Fibroblast of lung (primary cell): ENCODE data around the gene SPOCK1. TPM values are rescaled to one million over a fixed set of nuclear protein-coding genes. Genes with fewer than 3 reads are reported as not detected.

ENCODE experiments used
- DNase-seq, 2 donors: peaks; one replicate each; pipeline versions ENCODE4 v3.0.0 to v3.0.0-alpha.2; 2010; ENCODE audit warnings: low read depth in 2 of 2
- H2AFZ ChIP-seq: 2 replicates; pipeline ENCODE4 v1.5.1; 2012; ENCODE audit warnings: low read length, control low read depth, inconsistent platforms
- H3K27ac ChIP-seq: 2 replicates; pipeline ENCODE4 v1.5.1; 2011; ENCODE audit warnings: low read length, control low read depth; ENCODE audit not compliant: insufficient read depth
- H3K27me3 ChIP-seq: 2 replicates; pipeline ENCODE4 v1.5.1; 2011; ENCODE audit warnings: mild to moderate bottlenecking, low read length; ENCODE audit not compliant: control insufficient read depth, insufficient read depth
- H3K36me3 ChIP-seq: 2 replicates; pipeline ENCODE4 v1.5.1; 2011; ENCODE audit warnings: low read length; ENCODE audit not compliant: control insufficient read depth, insufficient read depth
- H3K4me1 ChIP-seq: 2 replicates; pipeline ENCODE4 v1.5.1; 2011; ENCODE audit warnings: low read length; ENCODE audit not compliant: control insufficient read depth, insufficient read depth; ENCODE audit errors: extremely low read depth
- H3K4me2 ChIP-seq: 2 replicates; pipeline ENCODE4 v1.5.1; 2011; ENCODE audit warnings: low read length, control low read depth; ENCODE audit not compliant: insufficient read depth; ENCODE audit errors: extremely low read depth
- H3K4me3 ChIP-seq, 4 experiments: fragments of 200-600 bp in 1 of 4; sonication (generic) in 1 of 4; replicated peaks in 1 of 4; 2 replicates each; pipeline ENCODE4 v1.5.1; 2011 to 2016; ENCODE audit warnings: low read length in 4 of 4, low read depth in 3 of 4, mild to moderate bottlenecking in 3 of 4, control low read depth in 2 of 4, inconsistent platforms in 1 of 4, mixed read lengths in 1 of 4; ENCODE audit not compliant: insufficient read depth in 1 of 4; ENCODE audit errors: control extremely low read depth in 1 of 4
- H3K79me2 ChIP-seq: 2 replicates; pipeline ENCODE4 v1.5.1; 2012; ENCODE audit warnings: mild to moderate bottlenecking, low read length, inconsistent platforms; ENCODE audit not compliant: control insufficient read depth, insufficient read depth
- H3K9ac ChIP-seq: 2 replicates; pipeline ENCODE4 v1.5.1; 2011; ENCODE audit warnings: mild to moderate bottlenecking, low read length, control low read depth; ENCODE audit not compliant: insufficient read depth
- H3K9me3 ChIP-seq: 2 replicates; pipeline ENCODE4 v1.5.1; 2012; ENCODE audit warnings: low read depth, low read length; ENCODE audit not compliant: control insufficient read depth, insufficient read depth
- H4K20me1 ChIP-seq: 2 replicates; pipeline ENCODE4 v1.5.1; 2011; ENCODE audit warnings: low read length; ENCODE audit not compliant: control insufficient read depth, insufficient read depth; ENCODE audit errors: extremely low read depth
- EZH2 ChIP-seq: IDR thresholded peaks from 2 replicates; pipeline ENCODE4 v1.5.1; 2012; ENCODE audit warnings: low read length, control low read depth, mild to moderate bottlenecking; ENCODE audit errors: missing control alignments
- polyA plus RNA-seq, 2 donors: library from polyadenylated mRNA; depleted of rRNA in 1 of 2; stranded (reverse) in 1 of 2; unstranded in 1 of 2; fragments of >200 nt; gene quantifications; 2 replicates each; pipeline ENCODE4 v1.2.1, GENCODE V29; 2011 to 2012; ENCODE audit warnings: missing spikeins in 1 of 2
- total RNA-seq: library from RNA; depleted of rRNA; stranded (reverse); fragments of >200 nt; gene quantifications from 2 replicates; pipeline ENCODE4 v1.2.1, GENCODE V29; 2014
- TF ChIP-seq, protein P1 (sequence below), 2 donors: IDR thresholded peaks in 1 of 2; conservative IDR thresholded peaks in 1 of 2; 1 replicate in 1 of 2; 2 replicates in 1 of 2; pipeline ENCODE4 v1.5.1; 2011 to 2012; ENCODE audit warnings: low read length in 2 of 2, control low read depth in 1 of 2, inconsistent platforms in 1 of 2, low read depth in 1 of 2, mild to moderate bottlenecking in 1 of 2

Gene SPOCK1
- total and polyA plus RNA-seq, 2 donors (not counting 1 experiment from before 2014, with no cell fraction given) = 11.1 to 34.9 TPM

DNA sequence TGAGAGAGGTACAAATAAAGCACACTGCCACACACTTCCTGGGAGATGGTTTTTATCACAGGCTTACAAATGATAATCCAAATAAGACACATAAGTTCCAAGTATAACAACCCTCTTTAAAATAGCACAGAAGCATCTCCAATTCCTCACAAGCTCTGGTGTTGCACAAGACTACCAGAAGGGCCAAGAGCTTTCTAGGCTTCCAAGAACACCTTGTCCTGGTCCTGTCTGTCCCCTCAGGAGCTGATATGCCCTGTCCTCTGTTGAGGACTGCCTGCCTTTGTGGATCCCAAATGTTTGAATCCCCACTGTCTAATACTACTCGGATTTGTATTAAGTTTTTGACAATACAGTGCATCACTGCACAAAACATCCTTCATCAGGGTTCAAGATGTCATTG lies 110.1 kb downstream of the SPOCK1 start:
- no peak overlapping the region for H2AFZ ChIP-seq
- no peaks in the 10 kb centered on the region for H3K9me3 ChIP-seq
- H3K4me3 ChIP-seq = no peak overlapping the region
- no peak overlapping the region for H3K4me2 ChIP-seq
- no peak overlapping the region for H3K9ac ChIP-seq
- H3K27me3 ChIP-seq = no peaks in the 10 kb centered on the region
- no peak for DNase-seq
- H3K4me1 ChIP-seq = no peaks in the 10 kb centered on the region
- no peak overlapping the region for H3K27ac ChIP-seq
- no peaks in the 10 kb centered on the region for H4K20me1 ChIP-seq
- H3K79me2 ChIP-seq = no peaks in the 10 kb centered on the region
- no peaks in the 10 kb centered on the region for H3K36me3 ChIP-seq
- TF ChIP-seq, protein P1, sequence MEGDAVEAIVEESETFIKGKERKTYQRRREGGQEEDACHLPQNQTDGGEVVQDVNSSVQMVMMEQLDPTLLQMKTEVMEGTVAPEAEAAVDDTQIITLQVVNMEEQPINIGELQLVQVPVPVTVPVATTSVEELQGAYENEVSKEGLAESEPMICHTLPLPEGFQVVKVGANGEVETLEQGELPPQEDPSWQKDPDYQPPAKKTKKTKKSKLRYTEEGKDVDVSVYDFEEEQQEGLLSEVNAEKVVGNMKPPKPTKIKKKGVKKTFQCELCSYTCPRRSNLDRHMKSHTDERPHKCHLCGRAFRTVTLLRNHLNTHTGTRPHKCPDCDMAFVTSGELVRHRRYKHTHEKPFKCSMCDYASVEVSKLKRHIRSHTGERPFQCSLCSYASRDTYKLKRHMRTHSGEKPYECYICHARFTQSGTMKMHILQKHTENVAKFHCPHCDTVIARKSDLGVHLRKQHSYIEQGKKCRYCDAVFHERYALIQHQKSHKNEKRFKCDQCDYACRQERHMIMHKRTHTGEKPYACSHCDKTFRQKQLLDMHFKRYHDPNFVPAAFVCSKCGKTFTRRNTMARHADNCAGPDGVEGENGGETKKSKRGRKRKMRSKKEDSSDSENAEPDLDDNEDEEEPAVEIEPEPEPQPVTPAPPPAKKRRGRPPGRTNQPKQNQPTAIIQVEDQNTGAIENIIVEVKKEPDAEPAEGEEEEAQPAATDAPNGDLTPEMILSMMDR (conservative IDR thresholded peaks at IDR 0.05 in 1 of 2, IDR thresholded peaks at IDR 0.05 in 1 of 2; ENCODE audit: low read depth in 1 of 2, low read length in 2 of 2) = no peak
- no peak for TF ChIP-seq EZH2

DNA sequence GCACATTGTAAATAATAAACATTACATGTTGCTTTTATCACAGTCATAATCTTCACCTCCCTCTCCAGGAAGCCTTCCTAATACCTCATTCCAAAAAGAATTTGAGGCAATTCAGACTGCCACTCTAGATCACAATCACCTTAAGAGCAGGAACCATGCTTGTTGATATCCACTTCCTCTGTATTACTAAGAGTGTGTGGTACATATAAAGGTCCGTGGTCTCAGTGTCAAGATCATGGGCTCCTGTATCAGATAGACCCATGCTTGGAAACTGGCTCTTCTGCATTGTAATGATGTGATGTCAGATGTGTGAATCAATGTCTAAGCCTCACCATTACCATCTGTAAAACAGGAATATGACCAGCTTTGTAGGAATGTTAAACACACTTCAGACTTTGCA lies 114.1 kb downstream of the SPOCK1 start:
- Histone ChIP-seq H3K79me2 (no peaks in the 10 kb centered on the region), H4K20me1 (no peaks in the 10 kb centered on the region), H3K4me2 (no peak overlapping the region), H3K4me3 (no peak overlapping the region), H3K27me3 (no peaks in the 10 kb centered on the region), H3K36me3 (no peaks in the 10 kb centered on the region), H2AFZ (no peak overlapping the region), H3K4me1 (no peaks in the 10 kb centered on the region), H3K9ac (no peak overlapping the region), H3K9me3 (no peaks in the 10 kb centered on the region), H3K27ac (no peak overlapping the region)
- TF ChIP-seq, protein P1 (conservative IDR thresholded peaks at IDR 0.05 in 1 of 2, IDR thresholded peaks at IDR 0.05 in 1 of 2; ENCODE audit: low read depth in 1 of 2, low read length in 2 of 2) = no peak
- no peak for TF ChIP-seq EZH2
- no peak for DNase-seq

DNA sequence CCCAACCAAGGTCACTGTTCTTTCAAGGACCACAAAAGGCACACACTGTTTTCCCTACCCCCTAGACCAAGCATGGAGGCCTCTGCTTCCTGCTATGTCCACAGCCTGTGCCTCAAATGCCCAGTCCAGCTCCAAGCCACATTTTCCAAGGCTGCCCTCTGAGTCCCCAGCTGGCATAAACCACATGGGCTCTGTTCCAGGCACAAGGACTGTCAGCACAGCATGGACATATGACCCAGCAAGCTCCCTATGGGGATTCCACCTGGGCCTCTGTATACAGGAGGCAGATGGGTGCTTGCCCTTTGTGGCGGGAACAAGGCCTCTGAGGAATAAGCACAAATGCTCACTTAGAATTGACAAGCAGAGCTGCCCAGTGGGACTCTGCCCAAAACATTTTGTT lies 115.2 kb downstream of the SPOCK1 start:
- no peak for DNase-seq
- Histone ChIP-seq H3K79me2 (no peaks in the 10 kb centered on the region), H2AFZ (no peak overlapping the region), H3K4me3 (no peak overlapping the region), H3K9me3 (no peaks in the 10 kb centered on the region), H3K9ac (no peak overlapping the region), H3K27me3 (no peaks in the 10 kb centered on the region), H3K36me3 (no peaks in the 10 kb centered on the region), H3K27ac (no peak overlapping the region), H3K4me2 (no peak overlapping the region), H4K20me1 (no peaks in the 10 kb centered on the region), H3K4me1 (no peaks in the 10 kb centered on the region)
- no peak for TF ChIP-seq EZH2
- TF ChIP-seq, protein P1 (conservative IDR thresholded peaks at IDR 0.05 in 1 of 2, IDR thresholded peaks at IDR 0.05 in 1 of 2; ENCODE audit: low read depth in 1 of 2, low read length in 2 of 2) = no peak
